K562 (cell line): ENCODE measurements around the gene SLC66A2. TPM values are rescaled to one million over a fixed set of nuclear protein-coding genes. Genes with fewer than 3 reads are reported as not detected.

Experiments
- ARID2 ChIP-seq: fragments of 450-650 bp; IDR thresholded peaks from 2 replicates; pipeline ENCODE4 v1.6.1; 2017; ENCODE audit warnings: antibody characterized with exemption, mild to moderate bottlenecking
- BACH1 ChIP-seq: fragments of 200-800 bp; sonication (Bioruptor generic); IDR thresholded peaks from 2 replicates; pipeline ENCODE4 v1.6.1; 2016; ENCODE audit warnings: missing genetic modification characterization, missing compliant biosample characterization
- BDP1 ChIP-seq: IDR thresholded peaks from 3 replicates; pipeline ENCODE4 v1.6.1; 2011; ENCODE audit not compliant: insufficient read length, insufficient read depth
- BHLHE40 ChIP-seq: IDR thresholded peaks from 2 replicates; pipeline ENCODE4 v1.6.1; 2011; ENCODE audit warnings: low read length, improper control_type of control experiment
- C11orf30 ChIP-seq: fragments of 450-650 bp; IDR thresholded peaks from 2 replicates; pipeline ENCODE4 v1.6.1; 2016; ENCODE audit warnings: low read depth, mild to moderate bottlenecking
- CEBPG ChIP-seq, 3 experiments: fragments of 200-800 bp in 1 of 3; sonication (Bioruptor generic) in 1 of 3; sonication (generic) in 1 of 3; formaldehyde crosslinking in 1 of 3; IDR thresholded peaks in 2 of 3; conservative IDR thresholded peaks in 1 of 3; 2 replicates each; pipeline versions ENCODE4 v1.6.1 to v1.8.0; 2016 to 2022; ENCODE audit warnings: missing compliant biosample characterization in 2 of 3, missing genetic modification characterization in 2 of 3, mild to moderate bottlenecking in 1 of 3, missing genetic modification reagents in 1 of 3
- EZH2 ChIP-seq: IDR thresholded peaks from 2 replicates; pipeline ENCODE4 v1.6.1; 2012; ENCODE audit warnings: low read depth, mild to moderate bottlenecking, inconsistent platforms, low read length, borderline replicate concordance
- FOSL1 ChIP-seq: fragments of 200-800 bp; sonication (Bioruptor generic); conservative IDR thresholded peaks from 2 replicates; pipeline ENCODE4 v1.6.1; 2016; ENCODE audit warnings: missing genetic modification characterization, missing compliant biosample characterization
- GTF2A2 ChIP-seq: IDR thresholded peaks from 2 replicates; pipeline ENCODE4 v1.6.1; 2016; ENCODE audit warnings: mild to moderate bottlenecking, missing genetic modification characterization, missing compliant biosample characterization
- KLF6 ChIP-seq: fragments of 250-450 bp; sonication (Bioruptor Pico); IDR thresholded peaks from 2 replicates; pipeline ENCODE4 v1.4.0; 2020; ENCODE audit warnings: mild to moderate bottlenecking, moderate library complexity, borderline replicate concordance
- LEF1 ChIP-seq: fragments of 450-650 bp; IDR thresholded peaks from 2 replicates; pipeline ENCODE4 v1.6.1; 2016; ENCODE audit warnings: mild to moderate bottlenecking
- MAFF ChIP-seq: IDR thresholded peaks from 2 replicates; pipeline ENCODE4 v1.6.1; 2012; ENCODE audit warnings: low read length, improper control_type of control experiment
- MAX ChIP-seq: sonication (generic); formaldehyde crosslinking; IDR thresholded peaks from 2 replicates; pipeline ENCODE4 v1.9.0; 2022; ENCODE audit warnings: mild to moderate bottlenecking, missing genetic modification reagents
- MXI1 ChIP-seq: IDR thresholded peaks from 2 replicates; pipeline ENCODE4 v1.6.1; 2011; ENCODE audit warnings: low read depth, mild to moderate bottlenecking, improper control_type of control experiment, low read length
- MYC ChIP-seq, 2 experiments: fragments of 250-450 bp in 1 of 2; sonication (Bioruptor Pico) in 1 of 2; IDR thresholded peaks; 2 replicates each; pipeline versions ENCODE4 v1.5.1 to v1.6.1; 2012 to 2021; ENCODE audit warnings: low read depth in 2 of 2, borderline replicate concordance in 1 of 2, improper control_type of control experiment in 1 of 2, low read length in 1 of 2, mild to moderate bottlenecking in 1 of 2, moderate library complexity in 1 of 2
- PHF8 ChIP-seq: fragments of 200-600 bp; sonication (generic); IDR thresholded peaks from 2 replicates; pipeline ENCODE4 v1.6.1; 2012; ENCODE audit warnings: mixed run types, mild to moderate bottlenecking, inconsistent platforms, low read length, moderate library complexity, borderline replicate concordance
- SMAD1 ChIP-seq: fragments of 150-350 bp; IDR thresholded peaks from 2 replicates; pipeline ENCODE4 v1.6.1; 2014; ENCODE audit warnings: low read length, low read depth; ENCODE audit not compliant: partially characterized antibody
- SMAD3 ChIP-seq: fragments of 450-650 bp; formaldehyde crosslinking; conservative IDR thresholded peaks from 2 replicates; pipeline ENCODE4 v1.4.0; 2020; ENCODE audit warnings: mild to moderate bottlenecking
- TAF7 ChIP-seq: fragments of 450-650 bp; IDR thresholded peaks from 2 replicates; pipeline ENCODE4 v1.6.1; 2016; ENCODE audit warnings: missing genetic modification characterization, missing compliant biosample characterization
- ZBTB17 ChIP-seq: fragments of 450-650 bp; formaldehyde crosslinking; IDR thresholded peaks from 2 replicates; pipeline ENCODE4 v1.4.0; 2020; ENCODE audit warnings: mild to moderate bottlenecking
- ZNF347 ChIP-seq: fragments of 450-650 bp; formaldehyde crosslinking; IDR thresholded peaks from 2 replicates; pipeline ENCODE4 v1.4.0; 2020; ENCODE audit warnings: low read depth, mild to moderate bottlenecking, moderate library complexity
- ZNF583 ChIP-seq: fragments of 250-450 bp; sonication (Bioruptor Pico); IDR thresholded peaks from 2 replicates; pipeline ENCODE4 v1.4.0; 2020
- ZNF584 ChIP-seq: fragments of 200-800 bp; sonication (Bioruptor generic); IDR thresholded peaks from 2 replicates; pipeline ENCODE4 v1.6.1; 2016; ENCODE audit warnings: low read depth, mild to moderate bottlenecking, missing genetic modification characterization, missing compliant biosample characterization
- polyA plus RNA-seq, 8 experiments: library from polyadenylated mRNA; depleted of rRNA in 4 of 8; stranded (reverse) in 5 of 8; unstranded in 3 of 8; fragments of >200 nt; fragmentation: Nextera tagmentation in 2 of 8; fragmentation: Illumina TruSeq in 1 of 8; extraction: Ambion mirVana in 2 of 8; extraction: Trizol in 1 of 8; gene quantifications; 2 replicates each; pipeline versions ENCODE4 v1.2.1 to v1.2.3, GENCODE V29; 2011 to 2014; ENCODE audit warnings: inconsistent platforms in 1 of 8, missing spikeins in 1 of 8
- total RNA-seq, 7 experiments: library from RNA; depleted of rRNA in 6 of 7; stranded (reverse); fragments of >200 nt in 6 of 7; fragmentation: Illumina TruSeq in 2 of 7; extraction: Trizol in 2 of 7; gene quantifications; 2 replicates each; pipeline versions ENCODE4 v1.2.1 to v1.2.3, GENCODE V29; 2011 to 2021; ENCODE audit warnings: low replicate concordance in 1 of 7
- TF ChIP-seq, protein P1 (sequence below): fragments of 450-650 bp; formaldehyde crosslinking; IDR thresholded peaks from 2 replicates; pipeline ENCODE4 v1.4.0; 2022; ENCODE audit warnings: missing genetic modification characterization
- TF ChIP-seq, protein P2 (sequence below): fragments of 450-650 bp; IDR thresholded peaks from 2 replicates; pipeline ENCODE4 v1.6.1; 2016; ENCODE audit warnings: mild to moderate bottlenecking
- TF ChIP-seq, protein P3 (sequence below): fragments of 250-450 bp; sonication (Bioruptor Pico); IDR thresholded peaks from 2 replicates; pipeline ENCODE4 v1.5.0; 2021

SLC66A2 gene
- total and polyA plus RNA-seq, 9 of the 15 experiments (the other 6 are each of a cell fraction or from before 2014, with no cell fraction given) = 0.25 to 17.5 (median 5.6) TPM

DNA sequence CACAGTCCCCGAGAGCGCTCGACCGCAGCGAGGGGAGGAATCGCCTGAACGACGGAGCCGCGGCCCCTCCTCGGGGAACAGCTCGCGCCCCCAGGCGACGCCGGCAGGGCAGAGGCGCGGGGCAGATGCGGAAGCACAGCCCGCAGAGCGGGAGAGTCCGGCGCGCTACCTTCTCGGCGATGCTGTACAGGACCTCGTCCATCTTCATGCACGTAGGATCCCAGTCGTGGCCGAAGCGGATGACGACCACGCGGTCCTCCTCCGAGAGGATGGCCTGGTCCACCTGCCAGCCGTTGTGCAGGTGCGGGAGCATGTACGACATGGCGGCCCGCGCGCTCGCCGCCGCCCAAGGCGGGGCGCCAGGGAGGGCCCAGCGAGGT is 36.6 kb upstream of the SLC66A2 start (continued):
- TF ChIP-seq ZNF347 (CRISPR knock-in tag) (no peak), ZNF583 (CRISPR knock-in tag) (no peak), FOSL1 (no peak), KLF6 (no peak), BACH1 (tag) (no peak), MAX (CRISPR knock-in tag) (peak; percentile 81), ARID2 (no peak), BDP1 (no peak), GTF2A2 (no peak), C11orf30 (no peak), ZNF584 (CRISPR knock-in tag) (no peak), EZH2 (no peak), PHF8 (peak; percentile 71; the same call in 1 of the 2 replicates), MAFF (no peak), MXI1 (no peak), CEBPG (CRISPR knock-in tag; IDR thresholded peaks at IDR 0.05) (no peak), CEBPG (tag; conservative IDR thresholded peaks at IDR 0.05 in 1 of 2, IDR thresholded peaks at IDR 0.05 in 1 of 2) (no peak), BHLHE40 (no peak), MYC (IDR thresholded peaks at IDR 0.05; ENCODE audit: low read depth, low read length) (peak; percentile 86; the same call in 1 of the 2 replicates), MYC (CRISPR knock-in tag; IDR thresholded peaks at IDR 0.05; ENCODE audit: borderline replicate concordance, low read depth) (no peak), ZBTB17 (no peak), SMAD1 (no peak), SMAD3 (CRISPR knock-in tag) (no peak), TAF7 (tag) (no peak), LEF1 (no peak)
- TF ChIP-seq, protein P1, sequence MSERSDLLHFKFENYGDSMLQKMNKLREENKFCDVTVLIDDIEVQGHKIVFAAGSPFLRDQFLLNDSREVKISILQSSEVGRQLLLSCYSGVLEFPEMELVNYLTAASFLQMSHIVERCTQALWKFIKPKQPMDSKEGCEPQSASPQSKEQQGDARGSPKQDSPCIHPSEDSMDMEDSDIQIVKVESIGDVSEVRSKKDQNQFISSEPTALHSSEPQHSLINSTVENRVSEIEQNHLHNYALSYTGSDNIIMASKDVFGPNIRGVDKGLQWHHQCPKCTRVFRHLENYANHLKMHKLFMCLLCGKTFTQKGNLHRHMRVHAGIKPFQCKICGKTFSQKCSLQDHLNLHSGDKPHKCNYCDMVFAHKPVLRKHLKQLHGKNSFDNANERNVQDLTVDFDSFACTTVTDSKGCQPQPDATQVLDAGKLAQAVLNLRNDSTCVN (CRISPR knock-in tag) = no peak
- TF ChIP-seq, protein P2, sequence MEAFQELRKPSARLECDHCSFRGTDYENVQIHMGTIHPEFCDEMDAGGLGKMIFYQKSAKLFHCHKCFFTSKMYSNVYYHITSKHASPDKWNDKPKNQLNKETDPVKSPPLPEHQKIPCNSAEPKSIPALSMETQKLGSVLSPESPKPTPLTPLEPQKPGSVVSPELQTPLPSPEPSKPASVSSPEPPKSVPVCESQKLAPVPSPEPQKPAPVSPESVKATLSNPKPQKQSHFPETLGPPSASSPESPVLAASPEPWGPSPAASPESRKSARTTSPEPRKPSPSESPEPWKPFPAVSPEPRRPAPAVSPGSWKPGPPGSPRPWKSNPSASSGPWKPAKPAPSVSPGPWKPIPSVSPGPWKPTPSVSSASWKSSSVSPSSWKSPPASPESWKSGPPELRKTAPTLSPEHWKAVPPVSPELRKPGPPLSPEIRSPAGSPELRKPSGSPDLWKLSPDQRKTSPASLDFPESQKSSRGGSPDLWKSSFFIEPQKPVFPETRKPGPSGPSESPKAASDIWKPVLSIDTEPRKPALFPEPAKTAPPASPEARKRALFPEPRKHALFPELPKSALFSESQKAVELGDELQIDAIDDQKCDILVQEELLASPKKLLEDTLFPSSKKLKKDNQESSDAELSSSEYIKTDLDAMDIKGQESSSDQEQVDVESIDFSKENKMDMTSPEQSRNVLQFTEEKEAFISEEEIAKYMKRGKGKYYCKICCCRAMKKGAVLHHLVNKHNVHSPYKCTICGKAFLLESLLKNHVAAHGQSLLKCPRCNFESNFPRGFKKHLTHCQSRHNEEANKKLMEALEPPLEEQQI = no peak
- TF ChIP-seq, protein P3, sequence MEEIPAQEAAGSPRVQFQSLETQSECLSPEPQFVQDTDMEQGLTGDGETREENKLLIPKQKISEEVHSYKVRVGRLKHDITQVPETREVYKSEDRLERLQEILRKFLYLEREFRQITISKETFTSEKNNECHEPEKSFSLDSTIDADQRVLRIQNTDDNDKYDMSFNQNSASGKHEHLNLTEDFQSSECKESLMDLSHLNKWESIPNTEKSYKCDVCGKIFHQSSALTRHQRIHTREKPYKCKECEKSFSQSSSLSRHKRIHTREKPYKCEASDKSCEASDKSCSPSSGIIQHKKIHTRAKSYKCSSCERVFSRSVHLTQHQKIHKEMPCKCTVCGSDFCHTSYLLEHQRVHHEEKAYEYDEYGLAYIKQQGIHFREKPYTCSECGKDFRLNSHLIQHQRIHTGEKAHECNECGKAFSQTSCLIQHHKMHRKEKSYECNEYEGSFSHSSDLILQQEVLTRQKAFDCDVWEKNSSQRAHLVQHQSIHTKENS (CRISPR knock-in tag) = no peak
